Activated naive CD8-positive, alpha-beta T cell treated with anti-CD3 and anti-CD28 coated beads, Interleukin-2, amount 50 U/mL, for 24 hours (primary cell): ENCODE data around the gene PRRC1.

ENCODE experiments used
- ATAC-seq: fragments of 150-1000 bp; cut with Tn5 transposase; one replicate; pipeline ENCODE4 v1.10.0; 2021
- DNase-seq: peaks from one replicate; pipeline ENCODE4 v3.0.0; 2021
- H3K27ac Mint-ChIP-seq: one replicate; pipeline ENCODE4 v1.8.0; 2021; ENCODE audit warnings: mild to moderate bottlenecking, mixed read lengths
- H3K27me3 Mint-ChIP-seq: one replicate; pipeline ENCODE4 v1.8.0; 2021; ENCODE audit warnings: mixed read lengths
- H3K36me3 Mint-ChIP-seq: one replicate; pipeline ENCODE4 v1.8.0; 2021; ENCODE audit warnings: low read depth, mixed read lengths
- H3K4me1 Mint-ChIP-seq: one replicate; pipeline ENCODE4 v1.8.0; 2021; ENCODE audit warnings: mixed read lengths
- H3K4me3 Mint-ChIP-seq: one replicate; pipeline ENCODE4 v1.8.0; 2021; ENCODE audit warnings: mild to moderate bottlenecking, moderate library complexity, mixed read lengths
- H3K9me3 Mint-ChIP-seq: one replicate; pipeline ENCODE4 v1.8.0; 2021; ENCODE audit warnings: mixed read lengths

The PRRC1 gene

GRCh38 chr5:127601601-127602000 lies 84.2 kb downstream of the PRRC1 start:
- Mint-ChIP-seq H3K9me3 (no peaks in the 10 kb centered on the region), H3K4me3 (no peak overlapping the region), H3K36me3 (no peaks in the 10 kb centered on the region), H3K27me3 (peaks cover 3% of the 10 kb centered on the region), H3K27ac (no peak overlapping the region), H3K4me1 (no peaks in the 10 kb centered on the region)
- no peak for ATAC-seq
- DNase-seq, result no peak

GRCh38 chr5:127602481-127602880 lies 85.0 kb downstream of the PRRC1 start:
- peaks cover 3% of the 10 kb centered on the region for H3K27me3 Mint-ChIP-seq
- no peak overlapping the region for H3K27ac Mint-ChIP-seq
- no peak overlapping the region for H3K4me3 Mint-ChIP-seq
- DNase-seq (no peak), ATAC-seq (no peak)
- H3K9me3 Mint-ChIP-seq, result no peaks in the 10 kb centered on the region
- H3K4me1 Mint-ChIP-seq, result no peaks in the 10 kb centered on the region
- no peaks in the 10 kb centered on the region for H3K36me3 Mint-ChIP-seq

- Mint-ChIP-seq H3K36me3 (no peaks in the 10 kb centered on the region), H3K9me3 (no peaks in the 10 kb centered on the region), H3K27me3 (peaks cover 3% of the 10 kb centered on the region), H3K4me3 (no peak overlapping the region), H3K4me1 (no peaks in the 10 kb centered on the region), H3K27ac (no peak overlapping the region)
- no peak for DNase-seq
- ATAC-seq, result no peak
These were observed 85.7 kb downstream of the PRRC1 start for GRCh38 chr5:127602896-127603844.
